ENCODE measurements around the gene NPHP4.
"Not testable (repeated sequence)": the region's sequence is repeated elsewhere in the genome, so short reads cannot be mapped to it uniquely, and the experiment has no call there.

Gene NPHP4

GRCh38 chr1:6024376-6024775 is 32.2 kb upstream of the NPHP4 start:
- no peaks in the 10 kb centered on the region for H3K9me3 ChIP-seq (ENCODE audit: control insufficient read depth, low read length)
- no peak overlapping the region for H3K4me3 ChIP-seq (ENCODE audit: extremely low read depth, insufficient read depth, low read length, poor library complexity, severe bottlenecking)
- 86 to 97% methylated on average over 5 to 6 of the region's 6 CpGs for WGBS, 2 experiments (ENCODE audit: insufficient coverage in 2 of 2)
- H3K36me3 ChIP-seq (ENCODE audit: control insufficient read depth, insufficient read depth, low read length), result no peaks in the 10 kb centered on the region
- no peak overlapping the region for H3K27ac ChIP-seq (ENCODE audit: low read depth, low read length, severe bottlenecking)
- no peaks in the 10 kb centered on the region for H3K4me1 ChIP-seq (ENCODE audit: control insufficient read depth, insufficient read depth, low read length, poor library complexity, severe bottlenecking)

- H3K27ac ChIP-seq (ENCODE audit: low read depth, low read length, severe bottlenecking), result no peak overlapping the region
- no peaks in the 10 kb centered on the region for H3K9me3 ChIP-seq (ENCODE audit: control insufficient read depth, low read length)
- no peaks in the 10 kb centered on the region for H3K4me1 ChIP-seq (ENCODE audit: control insufficient read depth, insufficient read depth, low read length, poor library complexity, severe bottlenecking)
- no peaks in the 10 kb centered on the region for H3K36me3 ChIP-seq (ENCODE audit: control insufficient read depth, insufficient read depth, low read length)
- no peak overlapping the region for H3K4me3 ChIP-seq (ENCODE audit: extremely low read depth, insufficient read depth, low read length, poor library complexity, severe bottlenecking)
- 64 to 92% methylated on average over 3 to 4 of the region's 5 CpGs for WGBS, 2 experiments (ENCODE audit: insufficient coverage in 2 of 2)
Observed at GRCh38 chr1:6023346-6023745, 31.1 kb upstream of the NPHP4 start.

- H3K4me1 ChIP-seq (ENCODE audit: control insufficient read depth, insufficient read depth, low read length, poor library complexity, severe bottlenecking), result no peaks in the 10 kb centered on the region
- H3K27ac ChIP-seq (ENCODE audit: low read depth, low read length, severe bottlenecking), result no peak overlapping the region
- no peaks in the 10 kb centered on the region for H3K36me3 ChIP-seq (ENCODE audit: control insufficient read depth, insufficient read depth, low read length)
- 78 to 82% methylated on average over 3 to 4 of the region's 4 CpGs for WGBS, 2 experiments (ENCODE audit: insufficient coverage in 2 of 2)
- H3K9me3 ChIP-seq (ENCODE audit: control insufficient read depth, low read length), result no peaks in the 10 kb centered on the region
- H3K4me3 ChIP-seq (ENCODE audit: extremely low read depth, insufficient read depth, low read length, poor library complexity, severe bottlenecking), result no peak overlapping the region
Observed at GRCh38 chr1:6022193-6022592, 30.0 kb upstream of the NPHP4 start.

DNA sequence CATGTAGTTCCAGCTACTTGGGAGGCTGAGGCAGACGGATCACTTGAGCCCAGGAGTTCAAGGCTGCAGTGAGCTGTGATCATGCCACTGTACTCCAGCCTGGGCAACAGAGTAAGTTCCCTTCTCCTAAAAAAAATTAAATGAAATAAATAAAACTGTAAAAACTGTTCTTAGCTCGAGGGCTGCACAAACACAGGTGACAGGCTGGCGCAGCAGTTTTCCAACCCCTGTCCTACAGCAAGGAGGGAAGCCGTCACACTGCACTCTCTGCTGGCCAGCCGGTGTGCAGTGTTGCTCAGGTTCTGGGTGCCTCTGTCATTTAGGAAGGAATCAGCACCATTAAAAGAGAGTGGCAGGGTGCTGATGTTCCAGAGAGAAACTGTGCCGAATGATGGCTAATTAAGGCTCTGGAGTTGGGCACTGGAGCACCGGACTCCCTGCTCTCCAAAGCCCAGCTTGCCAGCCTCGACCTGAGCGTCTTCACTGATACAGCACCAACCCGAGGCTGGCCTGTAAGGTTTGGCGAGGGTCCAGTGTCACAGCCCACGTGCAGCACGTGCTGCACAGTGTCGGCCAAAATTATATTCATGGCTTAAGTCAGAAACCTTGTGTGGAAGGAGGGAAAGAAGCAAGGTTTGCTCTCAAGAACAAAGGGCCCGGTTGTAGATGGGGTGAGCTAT is 27.1 kb upstream of the NPHP4 start:
- Histone ChIP-seq H3K4me3 (ENCODE audit: extremely low read depth, insufficient read depth, low read length, poor library complexity, severe bottlenecking) (no peak overlapping the region), H3K27ac (ENCODE audit: low read depth, low read length, severe bottlenecking) (no peak overlapping the region), H3K9me3 (ENCODE audit: control insufficient read depth, low read length) (no peaks in the 10 kb centered on the region), H3K36me3 (ENCODE audit: control insufficient read depth, insufficient read depth, low read length) (no peaks in the 10 kb centered on the region), H3K4me1 (ENCODE audit: control insufficient read depth, insufficient read depth, low read length, poor library complexity, severe bottlenecking) (no peaks in the 10 kb centered on the region)
- WGBS, 2 experiments (ENCODE audit: insufficient coverage in 2 of 2), result 78 to 87% methylated on average over 14 of the region's 15 CpGs

GRCh38 chr1:6017654-6018053 is 25.4 kb upstream of the NPHP4 start:
- H3K4me3 ChIP-seq (ENCODE audit: extremely low read depth, insufficient read depth, low read length, poor library complexity, severe bottlenecking); H3K9me3 ChIP-seq (ENCODE audit: control insufficient read depth, low read length); H3K4me1 ChIP-seq (ENCODE audit: control insufficient read depth, insufficient read depth, low read length, poor library complexity, severe bottlenecking); H3K27ac ChIP-seq (ENCODE audit: low read depth, low read length, severe bottlenecking); H3K36me3 ChIP-seq (ENCODE audit: control insufficient read depth, insufficient read depth, low read length): not testable (repeated sequence)
- 84 to 85% methylated on average over 6 of the region's 7 CpGs for WGBS, 2 experiments (ENCODE audit: insufficient coverage in 2 of 2)

GRCh38 chr1:6016191-6016865 is 24.1 kb upstream of the NPHP4 start:
- H3K27ac ChIP-seq (ENCODE audit: low read depth, low read length, severe bottlenecking), result no peak overlapping the region
- H3K9me3 ChIP-seq (ENCODE audit: control insufficient read depth, low read length), result no peaks in the 10 kb centered on the region
- no peak overlapping the region for H3K4me3 ChIP-seq (ENCODE audit: extremely low read depth, insufficient read depth, low read length, poor library complexity, severe bottlenecking)
- no peaks in the 10 kb centered on the region for H3K36me3 ChIP-seq (ENCODE audit: control insufficient read depth, insufficient read depth, low read length)
- WGBS, 2 experiments (ENCODE audit: insufficient coverage in 2 of 2), result 90 to 92% methylated on average over 19 to 20 of the region's 21 CpGs
- H3K4me1 ChIP-seq (ENCODE audit: control insufficient read depth, insufficient read depth, low read length, poor library complexity, severe bottlenecking), result no peaks in the 10 kb centered on the region

- H3K9me3 ChIP-seq (ENCODE audit: control insufficient read depth, low read length), result no peaks in the 10 kb centered on the region
- no peak overlapping the region for H3K4me3 ChIP-seq (ENCODE audit: extremely low read depth, insufficient read depth, low read length, poor library complexity, severe bottlenecking)
- no peaks in the 10 kb centered on the region for H3K4me1 ChIP-seq (ENCODE audit: control insufficient read depth, insufficient read depth, low read length, poor library complexity, severe bottlenecking)
- WGBS, 2 experiments (ENCODE audit: insufficient coverage in 2 of 2), result 92 to 94% methylated on average over 16 to 19 of the region's 19 CpGs
- H3K27ac ChIP-seq (ENCODE audit: low read depth, low read length, severe bottlenecking), result no peak overlapping the region
- H3K36me3 ChIP-seq (ENCODE audit: control insufficient read depth, insufficient read depth, low read length), result no peaks in the 10 kb centered on the region
Observed at GRCh38 chr1:6014130-6014999, 22.1 kb upstream of the NPHP4 start.

DNA sequence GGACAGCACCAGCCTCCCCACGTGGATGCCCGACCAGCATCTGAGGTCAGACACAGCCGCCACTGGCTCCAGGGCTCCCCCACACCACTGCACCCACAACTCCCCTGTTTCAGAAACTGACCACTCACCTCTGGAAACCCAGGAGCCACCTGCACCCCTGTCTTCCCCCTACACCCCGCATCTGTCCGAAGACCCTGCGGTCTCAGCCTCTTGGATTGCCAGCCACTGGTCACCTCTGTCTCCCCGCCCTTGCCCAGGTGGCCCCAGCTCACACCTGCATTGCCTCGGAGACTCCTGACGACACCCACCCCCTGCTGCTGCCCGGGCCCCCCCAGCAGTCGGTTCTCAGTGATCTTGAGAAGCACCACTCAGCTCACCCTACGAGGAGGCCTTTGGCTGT is 21.3 kb upstream of the NPHP4 start:
- Histone ChIP-seq H3K4me1 (ENCODE audit: control insufficient read depth, insufficient read depth, low read length, poor library complexity, severe bottlenecking) (no peaks in the 10 kb centered on the region), H3K9me3 (ENCODE audit: control insufficient read depth, low read length) (no peaks in the 10 kb centered on the region), H3K27ac (ENCODE audit: low read depth, low read length, severe bottlenecking) (no peak overlapping the region), H3K4me3 (ENCODE audit: extremely low read depth, insufficient read depth, low read length, poor library complexity, severe bottlenecking) (no peak overlapping the region), H3K36me3 (ENCODE audit: control insufficient read depth, insufficient read depth, low read length) (no peaks in the 10 kb centered on the region)
- 78 to 93% methylated on average over 10 to 12 of the region's 12 CpGs for WGBS, 2 experiments (ENCODE audit: insufficient coverage in 2 of 2)

DNA sequence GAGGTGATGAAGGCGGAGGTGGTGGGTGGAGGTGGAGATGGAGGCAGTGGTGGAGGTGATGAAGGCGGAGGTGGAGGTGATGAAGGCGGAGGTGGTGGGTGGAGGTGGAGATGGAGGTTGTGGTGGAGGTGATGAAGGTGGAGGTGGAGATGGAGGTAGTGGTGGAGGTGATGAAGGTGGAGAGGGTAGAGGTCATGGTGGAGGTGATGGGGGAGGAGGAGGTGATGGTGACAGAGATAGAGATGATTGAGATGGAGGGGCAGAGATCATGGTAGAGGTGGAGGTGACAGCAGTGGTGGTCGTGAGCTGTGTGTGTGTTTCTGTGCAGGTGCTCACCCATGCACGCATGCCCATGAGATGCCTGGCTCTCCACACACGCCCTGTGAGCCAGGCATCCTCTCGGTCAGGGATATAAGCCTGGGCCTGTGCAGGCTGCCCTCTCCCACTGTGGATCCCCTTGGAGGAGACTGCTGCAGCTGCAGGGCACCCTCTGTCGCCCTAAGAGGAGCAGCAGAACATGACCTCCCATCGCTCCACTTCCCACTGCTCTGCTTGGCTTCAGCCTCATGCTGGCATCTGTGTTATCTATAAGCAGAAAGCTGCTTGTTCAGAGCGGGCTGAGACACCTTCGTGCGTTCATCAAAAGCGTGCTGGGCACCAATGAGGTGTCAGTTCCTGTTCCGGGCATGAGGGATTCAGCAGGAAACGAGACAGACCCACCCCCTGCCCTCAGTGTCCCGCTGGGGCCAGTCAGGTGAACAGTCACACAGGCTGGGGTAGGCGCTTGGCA is 20.5 kb upstream of the NPHP4 start:
- no peaks in the 10 kb centered on the region for H3K4me1 ChIP-seq (ENCODE audit: control insufficient read depth, insufficient read depth, low read length, poor library complexity, severe bottlenecking)
- no peaks in the 10 kb centered on the region for H3K36me3 ChIP-seq (ENCODE audit: control insufficient read depth, insufficient read depth, low read length)
- no peaks in the 10 kb centered on the region for H3K9me3 ChIP-seq (ENCODE audit: control insufficient read depth, low read length)
- 85 to 87% methylated on average over 16 of the region's 17 CpGs for WGBS, 2 experiments (ENCODE audit: insufficient coverage in 2 of 2)
- H3K4me3 ChIP-seq (ENCODE audit: extremely low read depth, insufficient read depth, low read length, poor library complexity, severe bottlenecking), result no peak overlapping the region
- H3K27ac ChIP-seq (ENCODE audit: low read depth, low read length, severe bottlenecking), result no peak overlapping the region

- WGBS, 2 experiments (ENCODE audit: insufficient coverage in 2 of 2), result 90 to 95% methylated on average over 2 to 3 of the region's 3 CpGs
- H3K27ac ChIP-seq (ENCODE audit: low read depth, low read length, severe bottlenecking), result no peak overlapping the region
- no peaks in the 10 kb centered on the region for H3K4me1 ChIP-seq (ENCODE audit: control insufficient read depth, insufficient read depth, low read length, poor library complexity, severe bottlenecking)
- no peaks in the 10 kb centered on the region for H3K9me3 ChIP-seq (ENCODE audit: control insufficient read depth, low read length)
- no peak overlapping the region for H3K4me3 ChIP-seq (ENCODE audit: extremely low read depth, insufficient read depth, low read length, poor library complexity, severe bottlenecking)
- H3K36me3 ChIP-seq (ENCODE audit: control insufficient read depth, insufficient read depth, low read length), result no peaks in the 10 kb centered on the region
Observed at GRCh38 chr1:6011946-6012258, 19.7 kb upstream of the NPHP4 start.
